Measurements from ENCODE around the gene THSD1. TPM values are rescaled to one million over a fixed set of nuclear protein-coding genes. Genes with fewer than 3 reads are reported as not detected.

THSD1 gene
- total RNA-seq, 1 donor from 2014 or later = 0.27 TPM

DNA sequence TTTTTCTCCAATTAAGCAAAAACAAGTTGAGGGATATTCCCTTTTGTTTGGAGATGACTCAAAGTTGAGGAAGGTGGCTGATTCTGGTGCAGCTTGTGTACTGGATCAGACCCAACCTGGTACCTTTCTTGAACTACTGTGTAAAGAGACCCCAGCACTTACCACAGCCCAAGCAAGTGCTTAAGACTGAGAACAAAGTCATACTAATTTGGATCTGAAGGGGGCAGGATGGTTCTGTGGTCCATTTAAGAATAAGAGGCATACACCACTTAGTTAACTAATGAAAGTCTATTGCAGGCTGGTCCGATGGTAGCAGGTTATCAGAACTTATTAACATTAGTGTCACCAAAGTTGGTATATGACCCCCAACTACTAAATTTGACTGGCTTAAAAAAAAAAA is 6.3 kb downstream of the THSD1 start:
- no peak overlapping the region for H3K27ac Mint-ChIP-seq (ENCODE audit: unreplicated experiment)
- H3K4me3 Mint-ChIP-seq (ENCODE audit: unreplicated experiment) = no peak overlapping the region
- H3K9me3 Mint-ChIP-seq (ENCODE audit: unreplicated experiment) = no peaks in the 10 kb centered on the region
- TF ChIP-seq, protein P1, sequence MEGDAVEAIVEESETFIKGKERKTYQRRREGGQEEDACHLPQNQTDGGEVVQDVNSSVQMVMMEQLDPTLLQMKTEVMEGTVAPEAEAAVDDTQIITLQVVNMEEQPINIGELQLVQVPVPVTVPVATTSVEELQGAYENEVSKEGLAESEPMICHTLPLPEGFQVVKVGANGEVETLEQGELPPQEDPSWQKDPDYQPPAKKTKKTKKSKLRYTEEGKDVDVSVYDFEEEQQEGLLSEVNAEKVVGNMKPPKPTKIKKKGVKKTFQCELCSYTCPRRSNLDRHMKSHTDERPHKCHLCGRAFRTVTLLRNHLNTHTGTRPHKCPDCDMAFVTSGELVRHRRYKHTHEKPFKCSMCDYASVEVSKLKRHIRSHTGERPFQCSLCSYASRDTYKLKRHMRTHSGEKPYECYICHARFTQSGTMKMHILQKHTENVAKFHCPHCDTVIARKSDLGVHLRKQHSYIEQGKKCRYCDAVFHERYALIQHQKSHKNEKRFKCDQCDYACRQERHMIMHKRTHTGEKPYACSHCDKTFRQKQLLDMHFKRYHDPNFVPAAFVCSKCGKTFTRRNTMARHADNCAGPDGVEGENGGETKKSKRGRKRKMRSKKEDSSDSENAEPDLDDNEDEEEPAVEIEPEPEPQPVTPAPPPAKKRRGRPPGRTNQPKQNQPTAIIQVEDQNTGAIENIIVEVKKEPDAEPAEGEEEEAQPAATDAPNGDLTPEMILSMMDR (IDR thresholded peaks at IDR 0.05; ENCODE audit: partially characterized antibody, unreplicated experiment) = no peak
- no peak for DNase-seq
- H3K4me1 Mint-ChIP-seq (ENCODE audit: low read depth, unreplicated experiment) = no peaks in the 10 kb centered on the region
- H3K27me3 Mint-ChIP-seq (ENCODE audit: unreplicated experiment) = no peaks in the 10 kb centered on the region
- no peaks in the 10 kb centered on the region for H3K36me3 Mint-ChIP-seq (ENCODE audit: unreplicated experiment)

DNA sequence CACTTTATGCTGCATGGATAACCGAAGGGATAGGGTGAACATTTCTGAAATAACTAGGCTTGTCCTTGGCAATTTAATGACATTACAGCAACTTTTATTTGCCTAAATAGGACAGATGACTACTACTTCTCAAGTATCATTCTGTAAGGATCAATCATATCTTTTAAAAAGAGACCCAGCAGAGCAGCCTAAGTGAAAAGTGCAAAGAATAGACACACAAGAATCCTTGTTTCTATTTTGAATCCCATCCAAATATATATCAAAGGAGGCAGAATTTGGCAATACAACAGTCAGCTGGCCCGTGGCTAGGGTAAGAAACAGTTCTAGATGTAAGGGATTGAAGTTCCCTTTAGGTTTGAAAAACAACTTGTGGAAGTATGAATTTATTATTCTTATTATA is 6.9 kb downstream of the THSD1 start:
- Mint-ChIP-seq H3K4me1 (ENCODE audit: low read depth, unreplicated experiment) (no peaks in the 10 kb centered on the region), H3K4me3 (ENCODE audit: unreplicated experiment) (no peak overlapping the region), H3K9me3 (ENCODE audit: unreplicated experiment) (no peaks in the 10 kb centered on the region), H3K36me3 (ENCODE audit: unreplicated experiment) (no peaks in the 10 kb centered on the region), H3K27me3 (ENCODE audit: unreplicated experiment) (no peaks in the 10 kb centered on the region), H3K27ac (ENCODE audit: unreplicated experiment) (no peak overlapping the region)
- TF ChIP-seq, protein P1 (IDR thresholded peaks at IDR 0.05; ENCODE audit: partially characterized antibody, unreplicated experiment) = no peak
- no peak for DNase-seq

DNA sequence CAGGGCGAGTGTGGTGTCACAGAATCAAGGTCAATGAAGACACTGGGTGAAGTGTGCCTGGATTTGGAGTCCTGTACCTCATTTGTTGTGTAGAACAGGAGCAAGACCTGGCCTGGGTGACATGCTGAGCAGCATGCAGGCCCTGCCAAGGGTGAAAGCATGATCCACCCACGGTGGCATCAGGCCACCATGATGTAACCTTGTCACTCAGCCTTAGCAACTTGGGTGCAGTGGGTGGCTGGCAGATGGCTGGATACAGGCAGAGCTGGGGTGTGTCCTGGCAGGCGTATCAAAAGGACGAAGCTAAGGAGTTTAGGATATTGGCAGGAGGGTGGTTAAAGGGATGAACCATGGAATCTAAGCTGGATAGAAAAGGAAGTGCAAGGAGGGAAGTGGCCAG is 10.3 kb downstream of the THSD1 start:
- H3K9me3 Mint-ChIP-seq (ENCODE audit: unreplicated experiment) = no peaks in the 10 kb centered on the region
- H3K27ac Mint-ChIP-seq (ENCODE audit: unreplicated experiment) = no peak overlapping the region
- TF ChIP-seq, protein P1 (IDR thresholded peaks at IDR 0.05; ENCODE audit: partially characterized antibody, unreplicated experiment) = no peak
- no peaks in the 10 kb centered on the region for H3K36me3 Mint-ChIP-seq (ENCODE audit: unreplicated experiment)
- no peaks in the 10 kb centered on the region for H3K4me1 Mint-ChIP-seq (ENCODE audit: low read depth, unreplicated experiment)
- H3K4me3 Mint-ChIP-seq (ENCODE audit: unreplicated experiment) = no peak overlapping the region
- H3K27me3 Mint-ChIP-seq (ENCODE audit: unreplicated experiment) = no peaks in the 10 kb centered on the region
- no peak for DNase-seq

DNA sequence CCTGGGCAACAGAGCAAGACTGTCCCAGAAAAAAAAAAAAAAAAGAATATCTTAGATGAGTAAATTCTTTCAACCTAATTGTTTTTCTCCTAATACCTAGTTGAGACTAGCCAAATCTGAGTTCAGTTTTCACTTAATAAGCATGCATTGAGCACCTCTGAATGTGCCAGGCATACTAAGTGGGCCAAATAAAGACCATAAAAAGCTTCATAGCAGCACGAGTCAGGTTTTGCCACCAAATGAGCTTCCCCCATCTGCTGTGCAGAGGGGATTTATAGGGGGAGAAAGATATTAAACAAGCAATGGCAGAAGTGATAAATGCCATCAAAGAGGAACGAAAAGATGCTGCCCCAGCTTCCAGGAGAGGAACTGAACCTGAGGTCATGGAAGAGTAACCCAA is 11.4 kb downstream of the THSD1 start:
- H3K36me3 Mint-ChIP-seq (ENCODE audit: unreplicated experiment) = no peaks in the 10 kb centered on the region
- H3K27ac Mint-ChIP-seq (ENCODE audit: unreplicated experiment) = no peak overlapping the region
- H3K4me3 Mint-ChIP-seq (ENCODE audit: unreplicated experiment) = no peak overlapping the region
- TF ChIP-seq, protein P1 (IDR thresholded peaks at IDR 0.05; ENCODE audit: partially characterized antibody, unreplicated experiment) = no peak
- no peaks in the 10 kb centered on the region for H3K9me3 Mint-ChIP-seq (ENCODE audit: unreplicated experiment)
- H3K4me1 Mint-ChIP-seq (ENCODE audit: low read depth, unreplicated experiment) = no peaks in the 10 kb centered on the region
- no peak for DNase-seq
- no peaks in the 10 kb centered on the region for H3K27me3 Mint-ChIP-seq (ENCODE audit: unreplicated experiment)

DNA sequence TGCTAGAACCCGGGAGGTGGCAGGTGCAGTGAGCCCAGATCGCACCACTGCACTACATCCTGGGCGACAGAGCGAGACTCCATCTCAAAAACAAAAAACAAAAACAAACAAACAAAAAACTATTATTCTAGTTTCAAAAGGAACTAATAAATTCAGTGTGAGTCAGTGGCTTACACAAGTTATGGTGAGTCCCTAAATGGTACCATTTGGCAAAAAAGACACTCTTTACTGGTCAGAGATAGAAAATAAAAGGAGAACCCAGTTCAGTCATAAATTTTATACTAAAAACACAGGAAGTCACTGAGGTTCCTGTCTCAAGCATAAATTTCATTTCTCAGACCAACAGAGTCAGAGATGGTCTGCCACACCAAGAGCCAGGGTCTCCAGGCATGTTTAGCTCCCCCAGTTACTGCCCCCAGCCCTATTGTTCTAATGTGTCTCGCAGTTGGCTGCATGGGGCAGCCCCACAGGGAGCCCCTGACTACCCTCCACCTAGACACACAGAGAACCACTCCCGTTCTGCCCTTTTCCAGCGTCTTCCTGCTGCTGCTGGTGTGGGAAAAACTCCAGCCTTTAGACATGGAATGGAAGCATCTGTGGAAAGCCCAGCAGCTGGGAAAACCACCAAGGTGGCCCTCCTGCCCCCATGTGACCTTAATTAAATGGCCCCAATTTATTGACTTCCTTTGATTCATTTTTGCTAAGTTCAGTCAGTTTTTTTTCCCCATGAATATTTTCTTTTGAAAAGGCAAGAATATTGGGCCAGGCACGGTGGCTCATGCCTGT is 12.2 kb downstream of the THSD1 start:
- Mint-ChIP-seq H3K36me3 (ENCODE audit: unreplicated experiment) (no peaks in the 10 kb centered on the region), H3K27me3 (ENCODE audit: unreplicated experiment) (no peaks in the 10 kb centered on the region), H3K27ac (ENCODE audit: unreplicated experiment) (no peak overlapping the region), H3K9me3 (ENCODE audit: unreplicated experiment) (no peaks in the 10 kb centered on the region), H3K4me3 (ENCODE audit: unreplicated experiment) (no peak overlapping the region), H3K4me1 (ENCODE audit: low read depth, unreplicated experiment) (no peaks in the 10 kb centered on the region)
- TF ChIP-seq, protein P1 (IDR thresholded peaks at IDR 0.05; ENCODE audit: partially characterized antibody, unreplicated experiment) = no peak
- no peak for DNase-seq

Measured in glutamatergic neuron (in vitro differentiated cells).